ENCODE data around the gene SETBP1. TPM values are rescaled to one million over a fixed set of nuclear protein-coding genes. Genes with fewer than 3 reads are reported as not detected.
A peak's percentile ranks its signal among the peaks of the same experiment; 100 is the strongest.

The SETBP1 gene
- total and polyA plus RNA-seq, 8 donors = 1.4 to 66.5 (median 20.1) TPM

DNA sequence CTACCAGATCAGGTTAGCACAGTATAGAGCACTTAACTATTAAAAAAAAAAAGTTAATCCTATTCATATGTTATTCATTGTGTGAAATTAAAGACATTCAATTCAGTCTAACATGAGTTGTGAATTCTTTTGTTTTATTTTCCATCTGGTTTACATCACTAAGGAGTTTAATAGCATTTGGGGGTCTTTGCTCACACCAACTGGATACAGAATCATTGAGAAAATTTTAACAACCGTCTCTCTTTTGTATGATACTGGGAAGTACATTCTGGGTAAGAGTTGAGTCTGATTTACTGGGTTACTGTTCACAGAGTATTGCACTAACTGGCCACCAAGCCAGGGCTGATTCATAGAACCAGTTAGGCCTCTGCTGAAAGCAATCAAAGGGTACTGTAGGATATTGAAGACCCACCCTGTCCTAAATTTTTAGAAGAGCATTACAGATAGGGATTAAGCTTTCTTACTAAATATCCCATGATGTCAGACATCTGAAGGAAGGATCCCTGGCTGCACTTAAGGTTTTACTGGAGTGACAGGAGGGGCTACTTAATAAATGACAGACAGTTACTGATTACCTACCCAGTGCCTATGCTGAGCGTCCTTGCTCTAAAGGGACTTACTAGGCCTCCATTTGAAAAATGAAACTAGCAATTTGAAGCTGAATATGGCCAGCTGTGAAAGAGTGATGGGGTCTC is 387.9 kb downstream of the SETBP1 start:
- peaks cover 0 to 12% (median 0%) of the 10 kb centered on the region in 4 donors for H3K4me1 ChIP-seq
- intact Hi-C loops (cut with DNase I; ENCODE audit: low total_unique reads) = no loop called here
- no peak overlapping the region for H3K4me3 ChIP-seq
- no peaks in the 10 kb centered on the region for H3K9me3 ChIP-seq
- WGBS, 5 donors = 90 to 94% (median 93%) methylated on average over 2 of the region's 2 CpGs
- peaks cover 0 to 17% (median 5%) of the 10 kb centered on the region in 4 donors for H3K36me3 ChIP-seq
- no peak overlapping the region for H3K27ac ChIP-seq
- TF ChIP-seq POLR2AphosphoS5 (IDR thresholded peaks at IDR 0.05) (no peak), POLR2A (IDR thresholded peaks at IDR 0.05) (no peak), EP300 (IDR thresholded peaks at IDR 0.05) (no peak)
- TF ChIP-seq, protein P1, sequence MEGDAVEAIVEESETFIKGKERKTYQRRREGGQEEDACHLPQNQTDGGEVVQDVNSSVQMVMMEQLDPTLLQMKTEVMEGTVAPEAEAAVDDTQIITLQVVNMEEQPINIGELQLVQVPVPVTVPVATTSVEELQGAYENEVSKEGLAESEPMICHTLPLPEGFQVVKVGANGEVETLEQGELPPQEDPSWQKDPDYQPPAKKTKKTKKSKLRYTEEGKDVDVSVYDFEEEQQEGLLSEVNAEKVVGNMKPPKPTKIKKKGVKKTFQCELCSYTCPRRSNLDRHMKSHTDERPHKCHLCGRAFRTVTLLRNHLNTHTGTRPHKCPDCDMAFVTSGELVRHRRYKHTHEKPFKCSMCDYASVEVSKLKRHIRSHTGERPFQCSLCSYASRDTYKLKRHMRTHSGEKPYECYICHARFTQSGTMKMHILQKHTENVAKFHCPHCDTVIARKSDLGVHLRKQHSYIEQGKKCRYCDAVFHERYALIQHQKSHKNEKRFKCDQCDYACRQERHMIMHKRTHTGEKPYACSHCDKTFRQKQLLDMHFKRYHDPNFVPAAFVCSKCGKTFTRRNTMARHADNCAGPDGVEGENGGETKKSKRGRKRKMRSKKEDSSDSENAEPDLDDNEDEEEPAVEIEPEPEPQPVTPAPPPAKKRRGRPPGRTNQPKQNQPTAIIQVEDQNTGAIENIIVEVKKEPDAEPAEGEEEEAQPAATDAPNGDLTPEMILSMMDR (IDR thresholded peaks at IDR 0.05) = no peak
- no peaks in the 10 kb centered on the region for H3K27me3 ChIP-seq
- no peak for DNase-seq

DNA sequence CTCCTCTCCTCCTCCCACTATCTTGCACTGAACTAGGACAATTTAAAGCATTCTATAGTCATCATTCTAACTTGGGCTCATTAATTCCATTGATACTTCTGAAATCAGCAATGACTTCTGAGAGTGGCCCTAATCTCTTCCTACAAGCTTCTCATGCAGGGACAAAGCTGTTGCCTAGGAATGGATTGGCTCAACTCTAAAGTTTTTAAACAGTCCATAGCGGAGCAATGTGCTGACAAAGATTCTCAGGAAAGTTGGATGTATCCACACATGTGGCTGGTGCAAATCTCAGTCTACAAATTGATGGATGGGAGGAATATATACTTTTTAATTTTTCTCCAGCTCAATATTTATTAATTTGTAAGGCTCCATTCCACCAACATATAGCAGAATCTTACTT is 388.9 kb downstream of the SETBP1 start:
- Histone ChIP-seq H3K4me3 (no peak overlapping the region), H3K4me1 (peaks cover 0 to 12% (median 0%) of the 10 kb centered on the region in 4 donors), H3K9me3 (no peaks in the 10 kb centered on the region), H3K27me3 (no peaks in the 10 kb centered on the region), H3K27ac (no peak overlapping the region), H3K36me3 (peaks cover 0 to 7% (median 0%) of the 10 kb centered on the region in 4 donors)
- intact Hi-C loops (cut with DNase I; ENCODE audit: low total_unique reads) = no loop called here
- 75 to 89% (median 83%) methylated on average over 1 of the region's 1 CpG for WGBS, 5 donors
- TF ChIP-seq POLR2A (IDR thresholded peaks at IDR 0.05) = no peak
- TF ChIP-seq, protein P1 (IDR thresholded peaks at IDR 0.05) = no peak
- no peak for TF ChIP-seq POLR2AphosphoS5 (IDR thresholded peaks at IDR 0.05)
- TF ChIP-seq EP300 (IDR thresholded peaks at IDR 0.05) = no peak
- peak in 1 of 2 donors; percentile 32 for DNase-seq

DNA sequence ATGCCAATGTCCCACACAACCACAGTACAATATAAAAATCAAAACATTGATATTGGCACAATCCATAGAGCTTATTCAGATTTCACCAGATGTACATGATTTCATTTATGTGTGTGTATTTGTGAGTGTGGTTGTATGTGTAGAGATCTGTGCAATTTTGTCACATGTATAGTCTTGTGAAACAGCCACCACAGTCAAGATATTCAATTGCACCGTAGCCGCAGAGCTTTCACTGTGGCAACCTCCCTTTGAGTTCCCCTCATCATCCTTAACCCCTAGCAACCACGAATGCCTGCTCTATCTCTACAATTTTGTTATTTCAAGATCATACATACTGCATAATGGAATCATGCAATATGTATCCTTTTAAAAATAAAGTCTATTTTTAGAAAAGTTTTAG is 391.3 kb downstream of the SETBP1 start:
- no peaks in the 10 kb centered on the region for H3K36me3 ChIP-seq
- H3K4me3 ChIP-seq = no peak overlapping the region
- intact Hi-C loops (cut with DNase I; ENCODE audit: low total_unique reads) = no loop called here
- peaks cover 0 to under 1% (median 0%) of the 10 kb centered on the region in 4 donors for H3K4me1 ChIP-seq
- H3K27me3 ChIP-seq = no peaks in the 10 kb centered on the region
- DNase-seq = no peak
- no peaks in the 10 kb centered on the region for H3K9me3 ChIP-seq
- WGBS, 5 donors = 77 to 86% (median 81%) methylated on average over 3 of the region's 3 CpGs
- no peak for TF ChIP-seq POLR2A (IDR thresholded peaks at IDR 0.05)
- TF ChIP-seq, protein P1 (IDR thresholded peaks at IDR 0.05) = no peak
- no peak overlapping the region for H3K27ac ChIP-seq

DNA sequence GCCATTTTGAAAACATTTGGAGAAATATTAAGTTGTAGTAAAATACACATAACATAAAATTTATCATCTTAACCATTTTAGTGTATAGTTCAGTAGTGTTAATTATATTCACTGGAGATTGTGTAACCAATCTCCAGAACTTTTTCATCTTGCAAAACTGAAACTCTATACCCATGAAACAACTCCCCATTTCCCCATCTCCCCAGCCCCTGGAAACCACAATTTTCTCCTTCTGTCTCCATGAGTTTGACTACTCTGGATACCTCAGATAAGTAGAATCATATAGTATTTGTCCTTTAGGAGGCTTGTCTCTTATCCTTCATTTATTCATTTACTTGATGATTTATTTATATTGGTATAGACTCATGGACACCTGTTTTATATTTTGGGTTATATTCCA is 392.9 kb downstream of the SETBP1 start:
- no peak for TF ChIP-seq EP300 (IDR thresholded peaks at IDR 0.05)
- TF ChIP-seq POLR2AphosphoS5 (IDR thresholded peaks at IDR 0.05) = no peak
- intact Hi-C loops (cut with DNase I; ENCODE audit: low total_unique reads) = no loop called here
- no peak for DNase-seq
- no peaks in the 10 kb centered on the region for H3K4me1 ChIP-seq
- H3K36me3 ChIP-seq = no peaks in the 10 kb centered on the region
- H3K4me3 ChIP-seq = no peak overlapping the region
- no peaks in the 10 kb centered on the region for H3K27me3 ChIP-seq
- H3K27ac ChIP-seq = no peak overlapping the region
- H3K9me3 ChIP-seq = no peaks in the 10 kb centered on the region

DNA sequence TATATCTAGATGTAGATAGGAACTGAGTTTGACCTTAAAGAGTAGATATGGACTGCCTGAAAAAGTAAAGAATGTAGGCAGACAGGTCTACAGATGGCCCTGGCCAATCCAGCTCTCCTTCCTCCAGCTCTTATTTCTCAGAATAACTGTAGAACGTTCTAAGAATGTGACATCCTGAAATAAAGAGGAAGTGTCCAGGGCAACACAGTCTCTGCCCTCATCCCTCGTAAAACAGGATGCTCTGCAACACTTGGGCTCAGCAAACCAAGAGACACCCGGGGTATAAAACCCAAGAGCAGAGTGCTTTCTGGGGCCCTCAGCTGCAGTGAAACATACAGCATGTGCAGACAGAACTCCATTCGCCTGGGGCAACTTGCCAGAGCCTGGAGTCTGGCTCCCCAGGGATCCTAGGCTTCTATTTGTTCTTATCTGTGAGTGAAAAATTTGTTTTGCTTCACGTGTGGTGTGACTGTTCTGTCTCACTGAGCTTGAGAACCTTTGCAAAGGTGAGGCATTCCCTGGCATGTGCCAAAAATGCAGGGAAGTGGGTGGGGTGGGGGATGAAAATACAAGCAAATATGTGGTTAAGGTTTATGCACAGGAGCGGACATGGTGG is 401.0 kb downstream of the SETBP1 start:
- no peaks in the 10 kb centered on the region for H3K27me3 ChIP-seq
- H3K9me3 ChIP-seq = peaks cover 0 to 5% (median 0%) of the 10 kb centered on the region in 4 donors
- no peaks in the 10 kb centered on the region for H3K36me3 ChIP-seq
- DNase-seq = no peak
- no peak overlapping the region for H3K27ac ChIP-seq
- no peak overlapping the region for H3K4me3 ChIP-seq
- no peaks in the 10 kb centered on the region for H3K4me1 ChIP-seq
- 71 to 77% (median 75%) methylated on average over 6 of the region's 6 CpGs for WGBS, 5 donors
- intact Hi-C loops (cut with DNase I; ENCODE audit: low total_unique reads) = no loop called here
- TF ChIP-seq POLR2A (IDR thresholded peaks at IDR 0.05) = no peak

All from stomach (tissue), 9 donors.